GM12872 (cell line): Measurements from ENCODE around the gene LRRC18.

ENCODE experiments used
- TF ChIP-seq, protein P1 (sequence below): IDR thresholded peaks from 3 replicates; pipeline ENCODE4 v1.5.1; 2011; ENCODE audit warnings: low read depth, mild to moderate bottlenecking, low read length, moderate library complexity; ENCODE audit not compliant: insufficient read depth

Gene LRRC18

DNA sequence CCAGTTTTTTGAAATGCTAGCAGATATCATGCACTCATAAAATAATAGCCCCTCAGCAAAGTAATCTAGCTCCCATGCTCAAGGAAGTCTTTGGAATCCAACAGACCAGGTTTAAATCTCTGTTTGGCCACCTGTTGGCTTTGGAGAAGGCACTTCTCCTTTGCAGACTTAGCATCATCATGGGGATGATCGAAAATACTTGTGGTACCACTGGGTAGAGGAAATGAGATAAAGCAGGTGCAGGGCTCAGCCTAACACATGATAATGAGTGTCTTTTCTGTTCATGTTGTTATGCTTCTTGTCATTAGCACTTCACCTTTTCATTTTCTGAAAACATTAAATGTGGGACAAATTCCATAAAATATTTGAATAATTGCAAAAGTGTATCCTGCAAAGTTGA lies 67.4 kb downstream of the LRRC18 start:
- TF ChIP-seq, protein P1, sequence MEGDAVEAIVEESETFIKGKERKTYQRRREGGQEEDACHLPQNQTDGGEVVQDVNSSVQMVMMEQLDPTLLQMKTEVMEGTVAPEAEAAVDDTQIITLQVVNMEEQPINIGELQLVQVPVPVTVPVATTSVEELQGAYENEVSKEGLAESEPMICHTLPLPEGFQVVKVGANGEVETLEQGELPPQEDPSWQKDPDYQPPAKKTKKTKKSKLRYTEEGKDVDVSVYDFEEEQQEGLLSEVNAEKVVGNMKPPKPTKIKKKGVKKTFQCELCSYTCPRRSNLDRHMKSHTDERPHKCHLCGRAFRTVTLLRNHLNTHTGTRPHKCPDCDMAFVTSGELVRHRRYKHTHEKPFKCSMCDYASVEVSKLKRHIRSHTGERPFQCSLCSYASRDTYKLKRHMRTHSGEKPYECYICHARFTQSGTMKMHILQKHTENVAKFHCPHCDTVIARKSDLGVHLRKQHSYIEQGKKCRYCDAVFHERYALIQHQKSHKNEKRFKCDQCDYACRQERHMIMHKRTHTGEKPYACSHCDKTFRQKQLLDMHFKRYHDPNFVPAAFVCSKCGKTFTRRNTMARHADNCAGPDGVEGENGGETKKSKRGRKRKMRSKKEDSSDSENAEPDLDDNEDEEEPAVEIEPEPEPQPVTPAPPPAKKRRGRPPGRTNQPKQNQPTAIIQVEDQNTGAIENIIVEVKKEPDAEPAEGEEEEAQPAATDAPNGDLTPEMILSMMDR: no peak
